Measurements from ENCODE around the gene SHISA6. TPM values are rescaled to one million over a fixed set of nuclear protein-coding genes. Genes with fewer than 3 reads are reported as not detected.

The SHISA6 gene
- total RNA-seq, 4 donors from 2014 or later: 0.51 to 1.9 (median 1.1) TPM

DNA sequence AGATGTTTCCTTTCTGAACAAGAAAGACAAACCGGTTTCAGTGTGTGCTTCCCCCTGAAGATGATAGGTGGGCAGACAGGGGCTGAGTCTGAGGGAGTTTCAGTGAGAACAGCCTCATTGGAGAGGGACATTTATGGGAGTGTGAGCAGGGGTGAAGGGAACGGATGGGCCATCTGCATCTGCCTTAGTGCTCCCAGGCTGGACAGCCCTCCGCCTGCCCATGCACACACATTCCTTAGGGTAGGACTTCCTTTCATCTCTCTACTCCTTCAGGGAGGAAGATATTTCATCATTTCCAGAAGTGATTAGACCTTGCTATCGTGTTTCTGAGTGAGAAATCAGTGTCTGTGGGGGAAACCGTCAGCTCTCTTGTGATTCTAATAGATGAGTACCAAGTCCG, 3.8 kb downstream of the SHISA6 start:
- TF ChIP-seq, protein P1, sequence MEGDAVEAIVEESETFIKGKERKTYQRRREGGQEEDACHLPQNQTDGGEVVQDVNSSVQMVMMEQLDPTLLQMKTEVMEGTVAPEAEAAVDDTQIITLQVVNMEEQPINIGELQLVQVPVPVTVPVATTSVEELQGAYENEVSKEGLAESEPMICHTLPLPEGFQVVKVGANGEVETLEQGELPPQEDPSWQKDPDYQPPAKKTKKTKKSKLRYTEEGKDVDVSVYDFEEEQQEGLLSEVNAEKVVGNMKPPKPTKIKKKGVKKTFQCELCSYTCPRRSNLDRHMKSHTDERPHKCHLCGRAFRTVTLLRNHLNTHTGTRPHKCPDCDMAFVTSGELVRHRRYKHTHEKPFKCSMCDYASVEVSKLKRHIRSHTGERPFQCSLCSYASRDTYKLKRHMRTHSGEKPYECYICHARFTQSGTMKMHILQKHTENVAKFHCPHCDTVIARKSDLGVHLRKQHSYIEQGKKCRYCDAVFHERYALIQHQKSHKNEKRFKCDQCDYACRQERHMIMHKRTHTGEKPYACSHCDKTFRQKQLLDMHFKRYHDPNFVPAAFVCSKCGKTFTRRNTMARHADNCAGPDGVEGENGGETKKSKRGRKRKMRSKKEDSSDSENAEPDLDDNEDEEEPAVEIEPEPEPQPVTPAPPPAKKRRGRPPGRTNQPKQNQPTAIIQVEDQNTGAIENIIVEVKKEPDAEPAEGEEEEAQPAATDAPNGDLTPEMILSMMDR (IDR thresholded peaks at IDR 0.05; ENCODE audit: low read depth): no peak

DNA sequence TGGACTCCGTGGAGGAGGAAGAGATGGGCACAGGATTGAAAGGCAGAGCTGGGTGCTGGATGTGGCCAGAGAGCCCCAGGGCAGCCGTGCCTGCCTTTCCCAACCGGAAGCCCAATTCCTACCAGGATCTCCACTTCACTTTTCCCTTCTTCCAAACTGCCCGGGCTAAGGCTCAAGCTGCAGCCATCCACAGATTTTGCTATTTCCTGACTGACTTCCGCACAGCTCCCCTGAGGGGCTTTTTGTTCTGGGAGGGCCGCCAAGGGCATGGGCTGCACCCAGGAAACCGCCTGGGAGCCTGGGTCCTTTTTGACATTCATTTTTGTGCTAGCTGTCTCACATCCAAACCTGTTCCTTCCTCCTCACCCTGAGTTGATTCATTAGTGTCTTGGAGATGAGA, 4.2 kb downstream of the SHISA6 start:
- TF ChIP-seq, protein P1 (IDR thresholded peaks at IDR 0.05; ENCODE audit: low read depth): no peak

DNA sequence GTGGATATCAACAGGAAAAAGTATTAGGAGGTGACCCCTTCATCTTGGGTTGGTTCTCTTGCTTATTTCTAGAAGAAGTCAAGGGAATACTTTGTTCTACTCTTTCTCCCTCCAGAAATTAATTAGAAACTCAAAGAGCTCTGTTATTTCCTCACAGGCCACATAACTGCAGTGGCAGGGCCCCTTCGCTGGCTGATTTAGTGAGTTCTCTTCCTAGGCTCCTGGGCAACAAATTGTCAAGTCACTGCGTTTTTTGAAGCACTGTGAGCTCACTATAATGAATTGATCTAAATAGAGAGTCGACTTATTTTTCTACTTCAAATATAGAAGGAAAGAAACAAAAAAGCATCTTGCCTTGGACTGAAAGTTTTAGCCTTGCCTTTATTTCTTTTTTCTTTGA, 4.8 kb downstream of the SHISA6 start:
- TF ChIP-seq, protein P1 (IDR thresholded peaks at IDR 0.05; ENCODE audit: low read depth): no peak

DNA sequence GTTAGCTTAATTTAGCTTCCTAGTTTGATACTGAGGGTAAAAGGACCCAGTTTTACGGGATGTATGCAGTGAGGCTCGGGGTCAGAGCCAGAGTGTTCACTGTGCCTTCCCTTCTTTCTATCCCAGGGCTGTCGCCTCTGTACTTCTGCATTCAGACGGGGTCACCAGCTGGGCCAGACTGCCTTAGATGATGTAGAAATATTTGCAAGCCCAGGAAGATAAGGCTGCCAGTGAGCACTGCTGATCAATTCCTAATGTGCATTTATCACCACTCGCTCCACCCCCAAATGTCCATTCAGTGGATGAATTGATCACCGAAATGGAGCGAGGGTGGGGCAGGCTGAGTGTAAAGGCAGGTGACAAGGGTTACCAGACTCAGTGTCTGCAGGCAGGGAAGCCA, 9.1 kb downstream of the SHISA6 start:
- TF ChIP-seq, protein P1 (IDR thresholded peaks at IDR 0.05; ENCODE audit: low read depth): no peak

DNA sequence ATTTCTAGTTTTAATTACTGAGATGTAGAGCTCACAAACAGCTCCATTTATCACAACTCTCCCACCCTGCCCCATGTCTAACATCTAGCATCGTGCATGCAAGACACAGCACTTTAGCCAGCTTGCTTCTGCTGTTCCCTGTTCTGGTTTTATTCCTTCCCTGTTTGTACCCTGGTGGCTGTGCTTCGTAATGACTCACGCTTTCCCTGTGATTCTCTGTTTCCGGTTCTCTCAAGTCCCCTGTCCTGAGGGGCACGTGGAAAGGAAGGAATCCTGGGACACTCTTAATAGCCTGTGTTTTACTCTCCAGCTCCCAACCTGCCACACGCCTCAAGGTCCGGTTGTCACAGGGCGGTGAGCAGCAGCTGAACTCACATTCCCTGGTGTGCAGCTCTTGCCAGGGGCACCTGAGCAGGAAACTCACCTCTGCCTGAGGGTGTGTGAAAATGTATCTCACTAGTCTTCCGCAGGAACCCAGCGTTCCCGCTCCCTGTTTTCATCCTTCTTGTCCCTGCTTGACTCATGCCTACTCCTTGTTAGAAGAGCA, 10.6 kb downstream of the SHISA6 start:
- TF ChIP-seq, protein P1 (IDR thresholded peaks at IDR 0.05; ENCODE audit: low read depth): no peak

DNA sequence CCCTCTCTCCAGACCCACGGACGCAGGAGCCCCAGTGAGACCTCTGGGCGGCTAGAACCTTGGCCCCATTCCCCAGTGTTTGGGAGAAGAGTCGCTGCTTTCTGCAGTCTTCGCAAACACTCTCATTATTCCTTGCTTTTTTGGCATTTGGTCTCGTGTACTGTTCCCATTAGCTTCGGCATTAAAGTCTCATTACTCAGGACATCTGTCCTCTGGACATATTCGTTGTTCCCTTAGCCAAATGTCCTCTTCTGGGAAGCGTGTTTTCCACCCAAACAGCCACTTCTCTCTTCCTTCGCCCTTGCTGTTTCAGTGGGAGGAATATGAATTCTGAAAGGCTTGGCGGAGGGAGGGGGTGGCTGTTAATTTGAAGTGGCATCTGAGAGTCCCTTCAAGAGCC, 11.1 kb downstream of the SHISA6 start:
- TF ChIP-seq, protein P1 (IDR thresholded peaks at IDR 0.05; ENCODE audit: low read depth): no peak

DNA sequence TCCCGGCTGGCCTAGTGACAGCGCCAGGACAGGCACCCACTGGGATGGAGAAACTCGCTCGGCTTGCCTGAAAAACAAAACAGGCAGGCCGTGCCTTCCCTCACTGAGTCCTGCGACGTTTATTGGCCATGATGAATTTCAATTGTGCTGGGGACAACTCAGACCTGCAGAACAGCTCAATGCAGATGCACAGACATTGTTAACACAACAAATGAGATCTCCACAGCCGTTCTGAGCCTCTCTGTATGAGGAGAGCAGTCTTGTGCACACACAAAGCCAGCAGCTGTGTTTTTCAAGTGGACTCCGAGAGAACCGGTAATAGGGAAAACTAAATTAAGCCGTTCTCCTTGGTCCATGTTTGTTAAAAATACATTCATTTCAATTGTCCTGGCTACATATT, 15.9 kb downstream of the SHISA6 start:
- TF ChIP-seq, protein P1 (IDR thresholded peaks at IDR 0.05; ENCODE audit: low read depth): no peak

Measured in subcutaneous adipose tissue (tissue), 4 donors.